ENCODE measurements around the gene EFCAB6.

The EFCAB6 gene

GRCh38 chr22:43814264-43814663 lies 2.2 kb upstream of the EFCAB6 start:
- DNase-seq (ENCODE audit: low read depth): no peak

- DNase-seq (ENCODE audit: low read depth): no peak
Measured at GRCh38 chr22:43812890-43813289, 785 bp upstream of the EFCAB6 start.

GRCh38 chr22:43811777-43812148 lies 342 bp downstream of the EFCAB6 start:
- DNase-seq (ENCODE audit: low read depth): peak; percentile 35

GRCh38 chr22:43802897-43803495 lies 9.1 kb downstream of the EFCAB6 start:
- no peak for DNase-seq (ENCODE audit: low read depth)

- no peak for DNase-seq (ENCODE audit: low read depth)
Measured at GRCh38 chr22:43800970-43801369, 11.1 kb downstream of the EFCAB6 start.

- DNase-seq (ENCODE audit: low read depth): no peak
Measured at GRCh38 chr22:43798492-43798891, 13.6 kb downstream of the EFCAB6 start.

- DNase-seq (ENCODE audit: low read depth): peak; percentile 29
Measured at GRCh38 chr22:43796567-43796966, 15.5 kb downstream of the EFCAB6 start.

- no peak for DNase-seq (ENCODE audit: low read depth)
Measured at GRCh38 chr22:43795320-43795719, 16.8 kb downstream of the EFCAB6 start.

- DNase-seq (ENCODE audit: low read depth): no peak
Measured at GRCh38 chr22:43792905-43793304, 19.2 kb downstream of the EFCAB6 start.

- DNase-seq (ENCODE audit: low read depth): peak; percentile 59
Measured at GRCh38 chr22:43789452-43789851, 22.7 kb downstream of the EFCAB6 start.

- DNase-seq (ENCODE audit: low read depth): peak; percentile 10
Measured at GRCh38 chr22:43783777-43784176, 28.3 kb downstream of the EFCAB6 start.

- DNase-seq (ENCODE audit: low read depth): no peak
Measured at GRCh38 chr22:43782448-43782847, 29.7 kb downstream of the EFCAB6 start.

- DNase-seq (ENCODE audit: low read depth): peak; percentile 37
Measured at GRCh38 chr22:43777286-43777685, 34.8 kb downstream of the EFCAB6 start.

GRCh38 chr22:43776081-43776670 lies 35.9 kb downstream of the EFCAB6 start:
- DNase-seq (ENCODE audit: low read depth): no peak

GRCh38 chr22:43774318-43774915 lies 37.7 kb downstream of the EFCAB6 start:
- DNase-seq (ENCODE audit: low read depth): no peak

GRCh38 chr22:43772831-43773230 lies 39.3 kb downstream of the EFCAB6 start:
- DNase-seq (ENCODE audit: low read depth): no peak

GRCh38 chr22:43755452-43755851 lies 56.7 kb downstream of the EFCAB6 start:
- no peak for DNase-seq (ENCODE audit: low read depth)

GRCh38 chr22:43755011-43755410 lies 57.1 kb downstream of the EFCAB6 start:
- DNase-seq (ENCODE audit: low read depth): no peak

GRCh38 chr22:43754176-43754575 lies 57.9 kb downstream of the EFCAB6 start:
- no peak for DNase-seq (ENCODE audit: low read depth)

- DNase-seq (ENCODE audit: low read depth): no peak
Measured at GRCh38 chr22:43753688-43754087, 58.4 kb downstream of the EFCAB6 start.

- DNase-seq (ENCODE audit: low read depth): no peak
Measured at GRCh38 chr22:43750751-43751150, 61.4 kb downstream of the EFCAB6 start.

GRCh38 chr22:43749473-43749872 lies 62.6 kb downstream of the EFCAB6 start:
- no peak for DNase-seq (ENCODE audit: low read depth)

GRCh38 chr22:43747877-43748276 lies 64.2 kb downstream of the EFCAB6 start:
- DNase-seq (ENCODE audit: low read depth): no peak

GRCh38 chr22:43747058-43747457 lies 65.0 kb downstream of the EFCAB6 start:
- DNase-seq (ENCODE audit: low read depth): no peak

All from ELR (cell line).